ENCODE results near the gene MERTK. TPM values are rescaled to one million over a fixed set of nuclear protein-coding genes. Genes with fewer than 3 reads are reported as not detected.

Gene MERTK
- total RNA-seq, 1 experiment from 2014 or later, result 39.2 TPM

GRCh38 chr2:111896024-111896423 lies 2.4 kb upstream of the MERTK start:
- Histone ChIP-seq H3K9me3 (no peaks in the 10 kb centered on the region), H3K4me1 (peaks cover 17% of the 10 kb centered on the region), H3K36me3 (ENCODE audit: control insufficient read depth, insufficient read depth, low read length) (no peaks in the 10 kb centered on the region), H3K4me3 (ENCODE audit: low read depth, low read length) (no peak overlapping the region), H3K27me3 (replicated peaks; ENCODE audit: control insufficient read depth, insufficient read depth, low read length) (no peaks in the 10 kb centered on the region)
- intact Hi-C loops (cut with micrococcal nuclease; ENCODE audit: unreplicated experiment), result loop anchor here (5.0 to 10.0 kb wide), 2 partner anchors 91 to 689 kb away; partner anchors contain the start of gene CHCHD5
- no peaks in the 10 kb centered on the region for H3K27me3 Mint-ChIP-seq (ENCODE audit: insufficient read depth, unreplicated experiment)
- CTCF ChIA-PET, result no interaction called here
- no peak overlapping the region for H3K4me3 Mint-ChIP-seq (ENCODE audit: unreplicated experiment)
- H3K27ac Mint-ChIP-seq (ENCODE audit: unreplicated experiment), result no peak overlapping the region
- DNase-seq, result no peak
- no TSS peak for BruUV-seq (replicated peaks)
- no peaks in the 10 kb centered on the region for H3K9me3 Mint-ChIP-seq (ENCODE audit: unreplicated experiment)
- H3K36me3 Mint-ChIP-seq (ENCODE audit: insufficient read depth, unreplicated experiment), result peaks cover 7% of the 10 kb centered on the region
- H3K4me1 Mint-ChIP-seq (ENCODE audit: low read depth, unreplicated experiment), result peaks cover 23% of the 10 kb centered on the region
- TF ChIP-seq CTCF (IDR thresholded peaks at IDR 0.05; ENCODE audit: insufficient read depth in 1 of 2, low read depth in 1 of 2, low read length in 1 of 2, severe bottlenecking in 1 of 2, unreplicated experiment in 1 of 2), result no peak
- POLR2A ChIA-PET, result no interaction called here

- DNase-seq, result no peak
- CTCF ChIA-PET, result interaction anchor here (0.7 kb wide), 1 partner anchor 9 kb away, joined by 4 read pairs; no protein-coding TSS in a partner anchor
- Histone ChIP-seq H3K27me3 (replicated peaks; ENCODE audit: control insufficient read depth, insufficient read depth, low read length) (no peaks in the 10 kb centered on the region), H3K4me3 (ENCODE audit: low read depth, low read length) (no peak overlapping the region), H3K4me1 (peaks cover 20% of the 10 kb centered on the region), H3K36me3 (ENCODE audit: control insufficient read depth, insufficient read depth, low read length) (no peaks in the 10 kb centered on the region), H3K9me3 (no peaks in the 10 kb centered on the region)
- peaks cover 7% of the 10 kb centered on the region for H3K36me3 Mint-ChIP-seq (ENCODE audit: insufficient read depth, unreplicated experiment)
- no peak overlapping the region for H3K4me3 Mint-ChIP-seq (ENCODE audit: unreplicated experiment)
- intact Hi-C loops (cut with micrococcal nuclease; ENCODE audit: unreplicated experiment), result loop anchor here (5.0 to 10.0 kb wide), 2 partner anchors 91 to 688 kb away; partner anchors contain the start of gene CHCHD5
- no peak for TF ChIP-seq CTCF (IDR thresholded peaks at IDR 0.05; ENCODE audit: insufficient read depth in 1 of 2, low read depth in 1 of 2, low read length in 1 of 2, severe bottlenecking in 1 of 2, unreplicated experiment in 1 of 2)
- no peak overlapping the region for H3K27ac Mint-ChIP-seq (ENCODE audit: unreplicated experiment)
- no peaks in the 10 kb centered on the region for H3K9me3 Mint-ChIP-seq (ENCODE audit: unreplicated experiment)
- BruUV-seq (replicated peaks), result no TSS peak
- no peaks in the 10 kb centered on the region for H3K27me3 Mint-ChIP-seq (ENCODE audit: insufficient read depth, unreplicated experiment)
- POLR2A ChIA-PET, result no interaction called here
- H3K4me1 Mint-ChIP-seq (ENCODE audit: low read depth, unreplicated experiment), result peaks cover 25% of the 10 kb centered on the region
Observed at GRCh38 chr2:111896576-111896975, 1.8 kb upstream of the MERTK start.

- Histone ChIP-seq H3K36me3 (ENCODE audit: control insufficient read depth, insufficient read depth, low read length) (no peaks in the 10 kb centered on the region), H3K27me3 (replicated peaks; ENCODE audit: control insufficient read depth, insufficient read depth, low read length) (no peaks in the 10 kb centered on the region), H3K4me1 (peaks cover 20% of the 10 kb centered on the region), H3K9me3 (no peaks in the 10 kb centered on the region), H3K4me3 (ENCODE audit: low read depth, low read length) (peak overlapping the region; percentile 67)
- Mint-ChIP-seq H3K36me3 (ENCODE audit: insufficient read depth, unreplicated experiment) (peaks cover 7% of the 10 kb centered on the region), H3K27ac (ENCODE audit: unreplicated experiment) (peak overlapping the region; percentile 72), H3K4me3 (ENCODE audit: unreplicated experiment) (peak overlapping the region; percentile 86), H3K27me3 (ENCODE audit: insufficient read depth, unreplicated experiment) (no peaks in the 10 kb centered on the region), H3K9me3 (ENCODE audit: unreplicated experiment) (no peaks in the 10 kb centered on the region), H3K4me1 (ENCODE audit: low read depth, unreplicated experiment) (peaks cover 30% of the 10 kb centered on the region)
- intact Hi-C loops (cut with micrococcal nuclease; ENCODE audit: unreplicated experiment), result loop anchor here (5.0 to 10.0 kb wide), 2 partner anchors 90 to 687 kb away; partner anchors contain the start of gene CHCHD5
- BruUV-seq (replicated peaks), result no TSS peak
- CTCF ChIA-PET, result interaction anchor here (0.6 to 2.6 kb wide), 13 partner anchors 10 to 157 kb away, joined by 3 to 23 read pairs (median 4); partner anchors contain the start of genes ANAPC1 and TMEM87B
- TF ChIP-seq CTCF (IDR thresholded peaks at IDR 0.05; ENCODE audit: insufficient read depth in 1 of 2, low read depth in 1 of 2, low read length in 1 of 2, severe bottlenecking in 1 of 2, unreplicated experiment in 1 of 2), result no peak
- no peak for DNase-seq
- POLR2A ChIA-PET, result interaction anchor here (0.6 to 2.1 kb wide), 2 partner anchors 10 to 157 kb away, joined by 3 to 17 read pairs; partner anchors contain the start of gene TMEM87B
Observed at GRCh38 chr2:111897630-111897923, 830 bp upstream of the MERTK start.

All from Caco-2 (cell line).